B cell (primary cell): ENCODE measurements around the gene DIP2A. TPM values are rescaled to one million over a fixed set of nuclear protein-coding genes. Genes with fewer than 3 reads are reported as not detected.

ENCODE experiments used
- ATAC-seq: fragments of 200-7000 bp; cut with Tn5 transposase; one replicate; pipeline ENCODE4 v1.10.0; 2021; ENCODE audit warnings: low read depth, mild to moderate bottlenecking, moderate number of reproducible peaks, moderate library complexity
- CTCF ChIA-PET: fragments of 350-600 bp; sonication (Branson Sonifier 250); formaldehyde crosslinking; loops from one replicate; lab custom pipeline; 2021; ENCODE audit warnings: antibody characterized with exemption, inconsistent platforms; lab: Charles Lee
- POLR2A ChIA-PET: fragments of 350-600 bp; sonication (Branson Sonifier 250); formaldehyde crosslinking; loops from one replicate; lab custom pipeline; 2021; ENCODE audit warnings: antibody characterized with exemption; lab: Charles Lee
- DNase-seq: peaks from one replicate; pipeline ENCODE4 v3.0.0; 2013
- H2AFZ ChIP-seq: 2 replicates; pipeline ENCODE4 v1.6.1; 2012; ENCODE audit warnings: mild to moderate bottlenecking, low read depth, low read length; ENCODE audit not compliant: insufficient read depth, poor library complexity, severe bottlenecking
- H3K27ac ChIP-seq, 2 donors: 1 replicate in 1 of 2; 2 replicates in 1 of 2; pipeline ENCODE4 v1.5.1; 2012 to 2013; ENCODE audit warnings: low read length in 2 of 2, mild to moderate bottlenecking in 2 of 2, moderate library complexity in 1 of 2
- H3K27me3 ChIP-seq, 4 experiments: fragments of 200-600 bp in 1 of 4; sonication (generic) in 1 of 4; replicated peaks in 1 of 4; 1 replicate in 2 of 4; 2 replicates in 2 of 4; pipeline versions ENCODE4 v1.6.1 to v1.7.0; 2013 to 2016; ENCODE audit warnings: low read length in 3 of 4, mild to moderate bottlenecking in 2 of 4, mixed read lengths in 1 of 4, moderate library complexity in 1 of 4; ENCODE audit not compliant: insufficient read depth in 4 of 4, control insufficient read depth in 3 of 4; ENCODE audit errors: control extremely low read depth in 1 of 4
- H3K36me3 ChIP-seq, 2 experiments: replicated peaks in 1 of 2; 1 replicate in 1 of 2; 2 replicates in 1 of 2; pipeline versions ENCODE4 v1.6.1 to v1.7.1; 2013; ENCODE audit warnings: low read length in 1 of 2; ENCODE audit not compliant: insufficient read depth in 2 of 2, control insufficient read depth in 1 of 2; ENCODE audit errors: control extremely low read depth in 1 of 2, extremely low read depth in 1 of 2
- H3K4me1 ChIP-seq, 2 donors: fragments of 200-600 bp in 1 of 2; sonication (generic) in 1 of 2; 1 replicate in 1 of 2; 2 replicates in 1 of 2; pipeline versions ENCODE4 v1.5.1 to v1.6.1; 2013 to 2017; ENCODE audit warnings: low read length in 2 of 2; ENCODE audit not compliant: control insufficient read depth in 2 of 2, insufficient read depth in 2 of 2
- H3K4me2 ChIP-seq: replicated peaks from 2 replicates; pipeline ENCODE3; 2012; ENCODE audit warnings: mild to moderate bottlenecking, low read depth, low read length; ENCODE audit not compliant: poor library complexity, severe bottlenecking
- H3K4me3 ChIP-seq, 5 experiments: fragments of 200-600 bp in 1 of 5; sonication (generic) in 1 of 5; 1 replicate in 3 of 5; 2 replicates in 2 of 5; pipeline versions ENCODE4 v1.5.1 to v1.7.0; 2011 to 2016; ENCODE audit warnings: low read length in 4 of 5, mild to moderate bottlenecking in 4 of 5, low read depth in 2 of 5, control low read depth in 1 of 5, moderate library complexity in 1 of 5; ENCODE audit not compliant: insufficient read depth in 1 of 5; ENCODE audit errors: control extremely low read depth in 1 of 5, extremely low read depth in 1 of 5
- H3K79me2 ChIP-seq: fragments of 200-600 bp; sonication (generic); one replicate; pipeline ENCODE4 v1.6.0; 2016; ENCODE audit warnings: low read length; ENCODE audit not compliant: control insufficient read depth, insufficient read depth
- H3K9ac ChIP-seq: fragments of 200-600 bp; sonication (generic); 2 replicates; pipeline ENCODE4 v1.6.1; 2017; ENCODE audit warnings: mild to moderate bottlenecking, low read length, moderate library complexity
- H3K9me3 ChIP-seq, 3 donors: one replicate each; pipeline versions ENCODE4 v1.6.1 to v1.7.1; 2013; ENCODE audit warnings: low read length in 2 of 3; ENCODE audit not compliant: control insufficient read depth in 2 of 3, insufficient read depth in 1 of 3; ENCODE audit errors: control extremely low read depth in 1 of 3
- H4K20me1 ChIP-seq: 2 replicates; pipeline ENCODE4 v1.6.0; 2012; ENCODE audit warnings: mild to moderate bottlenecking, low read length; ENCODE audit not compliant: insufficient read depth, control insufficient read depth, poor library complexity, severe bottlenecking
- H3K27ac Mint-ChIP-seq: one replicate; pipeline ENCODE4 v1.8.0; 2021; ENCODE audit warnings: mixed read lengths
- H3K27me3 Mint-ChIP-seq: one replicate; pipeline ENCODE4 v1.8.0; 2021; ENCODE audit warnings: mixed read lengths
- H3K4me1 Mint-ChIP-seq: one replicate; pipeline ENCODE4 v1.8.0; 2021; ENCODE audit warnings: mixed read lengths
- H3K4me3 Mint-ChIP-seq: one replicate; pipeline ENCODE4 v1.8.0; 2021; ENCODE audit warnings: mixed read lengths
- H3K9me3 Mint-ChIP-seq: one replicate; pipeline ENCODE4 v1.8.0; 2022; ENCODE audit warnings: mixed read lengths; ENCODE audit not compliant: insufficient read depth
- CTCF ChIP-seq: fragments of 200-600 bp; IDR thresholded peaks from one replicate; pipeline ENCODE4 v1.8.0; 2022; ENCODE audit warnings: antibody characterized with exemption, mild to moderate bottlenecking
- EZH2 ChIP-seq: IDR thresholded peaks from 2 replicates; pipeline ENCODE4 v1.6.1; 2012; ENCODE audit warnings: borderline replicate concordance, low read depth, mild to moderate bottlenecking, moderate library complexity, low read length; ENCODE audit not compliant: insufficient read depth, poor library complexity, severe bottlenecking
- WGBS: methylation state at CpG from one replicate; pipeline ENCODE4 v1.1.5; 2013; ENCODE audit warnings: missing lambda C conversion rate; ENCODE audit not compliant: insufficient coverage; 5-methylcytosine and 5-hydroxymethylcytosine counted together
- intact Hi-C: fragments of 100-400 bp; cut with micrococcal nuclease; formaldehyde crosslinking; loops from one replicate; pipeline ENCODE4 v1.10.0; 2022
- polyA plus RNA-seq: library from polyadenylated mRNA; depleted of rRNA; stranded (reverse); fragments of >200 nt; gene quantifications from 2 replicates; pipeline ENCODE4 v1.2.3, GENCODE V29; 2012
- total RNA-seq, 2 donors: library from RNA; stranded (reverse); fragments of 120-200 nt in 1 of 2; gene quantifications; 1 replicate in 1 of 2; 2 replicates in 1 of 2; pipeline versions ENCODE4 v1.2.3 to v1.2.4, GENCODE V29; 2013 to 2022

The DIP2A gene
- total and polyA plus RNA-seq, 2 donors (not counting 1 experiment from before 2014, with no cell fraction given) = 40.4 to 59.0 TPM

- H3K27me3 Mint-ChIP-seq = peaks cover 8% of the 10 kb centered on the region
- no peaks in the 10 kb centered on the region for H3K36me3 ChIP-seq
- no peak overlapping the region for H2AFZ ChIP-seq
- intact Hi-C loops = no loop called here
- CTCF ChIA-PET = no interaction called here
- H3K4me3 Mint-ChIP-seq = no peak overlapping the region
- H3K4me2 ChIP-seq = no peak overlapping the region
- H3K9me3 ChIP-seq = no peaks in the 10 kb centered on the region
- DNase-seq (no peak), ATAC-seq (no peak)
- no peaks in the 10 kb centered on the region for H3K9me3 Mint-ChIP-seq
- H3K4me1 ChIP-seq = peaks cover 9 to 16% of the 10 kb centered on the region in 2 donors
- H3K27ac ChIP-seq = no peak overlapping the region
- no peak overlapping the region for H3K9ac ChIP-seq
- no peak overlapping the region for H3K27ac Mint-ChIP-seq
- TF ChIP-seq EZH2 = no peak
- no peak for TF ChIP-seq CTCF
- H4K20me1 ChIP-seq = no peaks in the 10 kb centered on the region
- no peak overlapping the region for H3K4me3 ChIP-seq
- peaks cover 18% of the 10 kb centered on the region for H3K4me1 Mint-ChIP-seq
- H3K27me3 ChIP-seq = no peaks in the 10 kb centered on the region
- 93% methylated on average over 3 of the region's 9 CpGs for WGBS
- H3K79me2 ChIP-seq = no peaks in the 10 kb centered on the region
- POLR2A ChIA-PET = no interaction called here
These were observed 144.5 kb downstream of the DIP2A start for GRCh38 chr21:46603228-46603627.

GRCh38 chr21:46604329-46604974, 145.8 kb downstream of the DIP2A start:
- no peaks in the 10 kb centered on the region for H3K9me3 Mint-ChIP-seq
- Histone ChIP-seq H3K4me1 (peaks cover 9 to 23% of the 10 kb centered on the region in 2 donors), H3K27me3 (no peaks in the 10 kb centered on the region), H3K79me2 (no peaks in the 10 kb centered on the region), H4K20me1 (no peaks in the 10 kb centered on the region), H3K9me3 (no peaks in the 10 kb centered on the region), H3K36me3 (no peaks in the 10 kb centered on the region), H3K9ac (no peak overlapping the region), H2AFZ (no peak overlapping the region), H3K27ac (no peak overlapping the region), H3K4me2 (no peak overlapping the region), H3K4me3 (no peak overlapping the region)
- CTCF ChIA-PET = no interaction called here
- POLR2A ChIA-PET = no interaction called here
- ATAC-seq = no peak
- intact Hi-C loops = no loop called here
- no peak for DNase-seq
- no peak overlapping the region for H3K27ac Mint-ChIP-seq
- H3K4me3 Mint-ChIP-seq = no peak overlapping the region
- no peak for TF ChIP-seq EZH2
- TF ChIP-seq CTCF = no peak
- peaks cover 23% of the 10 kb centered on the region for H3K4me1 Mint-ChIP-seq
- 100% methylated on average over 3 of the region's 9 CpGs for WGBS
- peaks cover 8% of the 10 kb centered on the region for H3K27me3 Mint-ChIP-seq
